Mucosa of gallbladder (tissue), 1 donor: ENCODE data around the gene LGR6. TPM values are rescaled to one million over a fixed set of nuclear protein-coding genes. Genes with fewer than 3 reads are reported as not detected.
"Not testable (repeated sequence)": the region's sequence is repeated elsewhere in the genome, so short reads cannot be mapped to it uniquely, and the experiment has no call there.

Source experiments
- DNase-seq: peaks from one replicate; pipeline ENCODE4 v3.0.0-alpha.2; 2020; ENCODE audit warnings: low spot score
- total RNA-seq: library from RNA; stranded (reverse); gene quantifications from one replicate; pipeline ENCODE4 v1.2.1, GENCODE V29; 2021
- donor health status: DM: no; HTN: no; CAD: no.

The LGR6 gene
- total RNA-seq, 1 donor from 2014 or later = 60.7 TPM

GRCh38 chr1:202159534-202160371 lies 33.8 kb upstream of the LGR6 start:
- no peak for DNase-seq

DNA sequence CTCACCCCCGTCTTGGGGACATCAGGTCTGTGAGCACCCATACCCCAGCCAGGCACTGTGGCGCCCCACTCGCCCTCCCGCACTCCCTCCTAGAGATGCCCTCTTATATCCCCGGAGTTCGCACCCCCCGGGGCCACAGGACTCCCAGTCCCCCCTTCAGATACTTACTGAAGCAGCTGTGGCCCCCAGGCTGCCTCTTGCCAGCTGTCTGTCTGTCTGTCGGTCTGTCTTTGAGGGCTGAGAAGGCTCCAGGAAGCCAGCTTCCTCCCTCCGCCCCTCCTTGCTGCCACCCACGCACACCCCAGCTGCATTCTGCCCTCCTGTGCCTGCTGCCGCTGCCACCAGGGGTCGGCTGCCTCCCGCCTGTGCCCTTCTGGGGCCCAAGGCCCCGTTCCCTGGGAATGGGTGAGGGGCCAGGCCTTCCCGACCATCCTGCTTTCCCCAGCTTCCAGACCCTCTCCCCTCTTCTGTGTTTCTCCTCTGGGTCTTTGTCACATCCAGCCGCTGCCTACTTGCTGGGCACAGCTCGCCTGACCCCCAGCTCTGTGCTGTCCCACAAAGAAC lies 33.1 kb upstream of the LGR6 start, which contains the start of gene PTPN7:
Gene PTPN7, minus strand, starts transcription at position 226 of the 564 bp plus-strand sequence. CDS start 1,200 bp downstream, outside the sequence.
- no peak for DNase-seq

DNA sequence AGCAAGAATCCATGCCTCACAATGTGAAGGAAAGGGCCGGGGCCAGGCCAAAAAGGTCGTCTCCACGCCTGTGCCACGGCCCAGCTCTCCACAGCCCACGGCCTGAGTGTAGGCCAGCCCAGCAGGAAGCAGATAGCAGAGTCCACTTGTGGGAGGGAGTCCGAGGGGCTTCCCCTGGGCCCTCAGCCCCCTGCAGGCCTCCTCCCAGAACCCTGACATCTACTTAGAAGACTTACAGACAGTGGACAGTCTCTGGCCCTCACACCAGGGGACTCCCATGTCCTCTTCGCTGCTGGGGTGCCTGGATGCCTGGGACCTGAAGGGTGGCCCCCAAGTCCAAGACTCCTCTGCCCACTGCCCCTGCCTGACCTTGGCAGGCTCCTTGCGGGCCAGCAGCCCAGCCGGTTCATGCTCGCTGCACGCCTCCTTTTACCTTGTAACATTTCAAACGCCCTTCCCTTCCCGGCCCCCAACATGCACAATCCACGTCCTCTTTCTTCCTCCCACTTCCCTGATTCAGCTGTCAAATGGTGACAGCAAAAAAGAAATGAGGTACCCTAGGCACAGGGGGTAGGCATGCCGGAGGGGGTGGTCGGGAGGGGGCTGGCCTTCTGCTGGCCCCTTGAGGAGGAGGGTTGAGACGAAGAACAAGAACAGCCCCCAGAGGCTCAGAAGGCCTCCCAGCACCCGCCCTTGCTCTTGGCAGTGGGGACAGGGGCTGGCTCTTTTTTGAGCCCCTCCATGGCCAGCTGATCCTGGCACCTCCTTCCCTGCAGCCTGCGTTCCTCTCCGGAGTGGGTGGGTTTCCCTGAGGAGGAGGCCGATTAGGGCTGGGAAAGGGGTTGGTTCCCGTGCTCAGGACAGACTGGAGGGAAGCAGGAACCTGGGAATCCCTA lies 32.2 kb upstream of the LGR6 start:
- no peak for DNase-seq

DNA sequence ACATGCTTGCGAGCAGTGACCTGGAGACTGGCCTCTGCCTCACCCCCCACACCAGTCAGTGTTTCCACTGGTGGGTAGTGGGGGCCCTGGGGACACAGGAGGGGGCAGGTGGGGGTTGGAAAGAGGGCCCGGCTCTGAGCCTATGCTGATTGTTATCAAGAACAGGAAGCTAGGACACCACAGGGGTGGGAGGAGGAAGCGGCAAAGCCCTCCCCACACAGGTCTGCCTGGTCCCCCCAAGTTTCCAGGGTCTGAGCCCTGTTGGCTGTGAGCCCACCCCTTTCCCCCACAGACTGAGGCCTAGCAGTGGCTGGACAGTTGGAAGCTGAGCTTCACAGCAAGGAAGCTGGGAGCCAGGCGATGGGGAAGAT lies 31.6 kb upstream of the LGR6 start:
- DNase-seq = no peak

GRCh38 chr1:202162418-202163280 lies 30.9 kb upstream of the LGR6 start:
- no peak for DNase-seq

- no peak for DNase-seq
These were observed 30.0 kb upstream of the LGR6 start for GRCh38 chr1:202163281-202164270.

DNA sequence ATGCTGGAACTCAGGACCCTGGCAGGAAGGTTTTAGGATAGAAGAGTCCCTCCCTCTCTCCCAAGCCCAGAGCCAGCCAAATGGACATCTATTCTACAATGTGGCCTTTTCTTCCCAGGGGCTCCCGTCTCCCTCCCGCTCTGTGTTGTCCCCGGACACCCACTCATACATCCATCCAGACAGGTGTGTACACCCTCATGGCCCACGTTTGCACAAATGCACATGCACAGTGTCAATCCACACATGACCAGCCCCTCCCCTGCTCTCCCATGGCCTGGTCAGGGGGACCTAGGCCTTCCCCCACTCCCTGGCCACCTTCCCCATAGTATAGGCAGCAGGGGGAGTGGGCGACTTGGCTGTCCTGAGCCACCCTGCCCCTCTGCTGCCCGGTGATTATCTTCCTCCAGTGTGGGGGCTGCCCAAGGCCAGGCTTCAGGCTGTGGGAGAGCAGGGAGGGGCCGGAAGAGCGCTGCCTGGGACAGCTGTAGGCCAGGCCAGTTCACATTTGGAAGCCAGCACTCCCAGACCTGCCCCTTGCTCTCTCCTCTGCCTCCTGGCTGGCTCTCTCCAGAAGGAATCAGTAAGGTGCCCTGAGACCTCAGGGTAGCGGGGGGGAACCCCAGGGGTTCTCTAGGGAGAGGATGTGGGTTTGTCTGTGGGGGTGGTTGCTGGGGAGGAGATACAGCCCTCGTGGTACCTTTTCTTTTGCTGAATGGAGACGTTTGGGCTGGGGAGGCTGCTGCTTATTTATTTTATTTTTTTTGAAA lies 29.1 kb upstream of the LGR6 start:
- DNase-seq = no peak

DNA sequence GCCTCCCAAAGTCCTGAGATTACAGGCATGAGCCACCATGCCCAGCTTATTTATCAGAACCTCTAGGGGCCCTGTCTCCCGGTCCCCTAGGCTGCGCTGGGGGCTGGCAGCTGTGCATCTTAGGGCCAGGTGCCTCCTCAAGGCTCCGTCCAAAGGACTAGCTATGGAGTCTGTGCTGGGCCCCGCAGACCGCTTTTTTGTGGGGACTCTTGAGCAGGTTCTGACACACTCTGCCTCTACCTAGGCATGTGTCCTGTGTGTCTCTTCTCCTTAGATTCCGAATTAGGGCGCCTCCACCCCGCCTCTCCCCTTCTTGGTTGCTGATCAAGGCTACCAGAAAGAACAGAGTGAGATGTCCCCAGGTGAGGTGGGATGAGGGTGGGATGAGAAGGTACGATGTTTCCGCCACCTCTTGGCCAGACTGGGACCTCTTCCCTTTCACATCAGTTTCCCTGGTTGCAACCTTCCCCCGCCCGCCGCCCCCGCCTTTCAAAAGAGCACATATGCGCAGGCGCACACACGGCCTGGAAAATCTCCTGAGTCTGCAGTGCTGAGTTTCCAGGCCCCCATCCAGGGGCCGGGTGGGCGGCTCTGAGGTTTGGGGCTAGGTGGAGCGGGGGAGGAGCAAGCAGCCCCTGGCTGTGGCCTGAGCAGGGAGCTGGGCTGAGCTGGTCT lies 28.2 kb upstream of the LGR6 start:
- DNase-seq = no peak

DNA sequence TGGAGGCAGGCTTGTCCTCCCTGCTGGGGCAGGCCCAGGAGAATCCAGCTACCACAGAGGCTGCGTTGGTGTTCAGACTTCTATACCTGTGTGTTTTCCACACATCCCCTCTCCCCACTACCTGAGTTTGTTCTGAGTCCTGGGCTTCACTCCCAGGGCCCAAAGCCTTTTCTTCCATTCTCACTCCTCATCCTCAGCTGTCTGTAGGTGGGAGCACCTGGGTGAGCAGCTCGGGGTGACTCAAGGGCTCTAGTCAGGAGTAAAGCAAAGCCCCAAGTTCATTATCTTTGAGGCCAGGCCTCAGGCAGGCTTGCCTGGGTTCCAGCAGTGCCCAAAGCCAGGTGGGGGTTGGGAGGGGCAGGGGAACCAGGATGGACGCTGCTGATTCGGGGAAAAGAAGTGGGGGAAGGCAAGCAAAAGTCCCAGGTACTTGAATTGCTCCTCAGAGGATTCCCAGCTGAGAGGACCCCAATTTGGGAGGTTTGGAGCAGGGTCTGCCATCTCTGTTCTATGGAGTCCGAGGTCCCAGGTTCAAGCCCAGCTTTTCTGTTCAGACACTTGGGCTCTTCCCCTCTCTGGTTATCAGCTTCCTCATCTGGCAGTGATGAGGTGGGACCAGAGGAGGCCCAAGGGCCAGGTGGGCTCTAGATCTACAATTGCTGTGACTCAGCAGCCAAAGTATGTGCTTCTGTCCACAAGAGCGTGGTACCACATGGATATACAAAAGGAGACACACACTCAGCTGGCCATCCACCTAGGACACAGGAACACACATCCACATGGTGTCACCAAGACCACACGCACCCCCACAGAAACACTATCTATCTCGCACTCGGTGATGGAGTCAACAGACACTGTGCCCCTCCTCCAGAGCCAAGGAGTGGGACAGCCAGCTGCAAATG lies 27.4 kb upstream of the LGR6 start:
- DNase-seq = no peak

- not testable (repeated sequence) for DNase-seq
These were observed 26.5 kb upstream of the LGR6 start for GRCh38 chr1:202167054-202167453.

- no peak for DNase-seq
These were observed 25.7 kb upstream of the LGR6 start for GRCh38 chr1:202167708-202168415.

GRCh38 chr1:202168861-202169260 lies 24.7 kb upstream of the LGR6 start:
- DNase-seq = no peak

- DNase-seq = no peak
These were observed 22.9 kb upstream of the LGR6 start for GRCh38 chr1:202170726-202171125.

- DNase-seq = no peak
These were observed 22.1 kb upstream of the LGR6 start for GRCh38 chr1:202171292-202172014.

GRCh38 chr1:202172015-202172355 lies 21.6 kb upstream of the LGR6 start:
- DNase-seq = no peak

GRCh38 chr1:202173993-202174392 lies 19.6 kb upstream of the LGR6 start:
- no peak for DNase-seq
